ENCODE results near the gene CUEDC1. TPM values are rescaled to one million over a fixed set of nuclear protein-coding genes. Genes with fewer than 3 reads are reported as not detected.

The CUEDC1 gene
- total and polyA plus RNA-seq, 8 donors: 16.5 to 30.4 (median 21.7) TPM

GRCh38 chr17:57940653-57941329 lies 14.4 kb downstream of the CUEDC1 start:
- TF ChIP-seq, protein P1, sequence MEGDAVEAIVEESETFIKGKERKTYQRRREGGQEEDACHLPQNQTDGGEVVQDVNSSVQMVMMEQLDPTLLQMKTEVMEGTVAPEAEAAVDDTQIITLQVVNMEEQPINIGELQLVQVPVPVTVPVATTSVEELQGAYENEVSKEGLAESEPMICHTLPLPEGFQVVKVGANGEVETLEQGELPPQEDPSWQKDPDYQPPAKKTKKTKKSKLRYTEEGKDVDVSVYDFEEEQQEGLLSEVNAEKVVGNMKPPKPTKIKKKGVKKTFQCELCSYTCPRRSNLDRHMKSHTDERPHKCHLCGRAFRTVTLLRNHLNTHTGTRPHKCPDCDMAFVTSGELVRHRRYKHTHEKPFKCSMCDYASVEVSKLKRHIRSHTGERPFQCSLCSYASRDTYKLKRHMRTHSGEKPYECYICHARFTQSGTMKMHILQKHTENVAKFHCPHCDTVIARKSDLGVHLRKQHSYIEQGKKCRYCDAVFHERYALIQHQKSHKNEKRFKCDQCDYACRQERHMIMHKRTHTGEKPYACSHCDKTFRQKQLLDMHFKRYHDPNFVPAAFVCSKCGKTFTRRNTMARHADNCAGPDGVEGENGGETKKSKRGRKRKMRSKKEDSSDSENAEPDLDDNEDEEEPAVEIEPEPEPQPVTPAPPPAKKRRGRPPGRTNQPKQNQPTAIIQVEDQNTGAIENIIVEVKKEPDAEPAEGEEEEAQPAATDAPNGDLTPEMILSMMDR (IDR thresholded peaks at IDR 0.05): no peak
- FAIRE-seq (no peak), DNase-seq (peak in 3 of 6 donors; percentile 29 to 63 (median 56)), ATAC-seq (peak; percentile 59 to 64 (median 62))
- Histone ChIP-seq H3K9me3 (no peaks in the 10 kb centered on the region), H3K27me3 (no peaks in the 10 kb centered on the region), H3K4me3 (no peak overlapping the region), H3K27ac (peak overlapping the region; percentile 51 to 71 (median 56)), H3K36me3 (no peaks in the 10 kb centered on the region), H3K4me1 (peaks cover 11 to 29% (median 22%) of the 10 kb centered on the region in 3 donors)
- intact Hi-C loops (cut with DNase I): no loop called here
- WGBS, 2 donors: 62 to 70% methylated on average over 5 of the region's 5 CpGs

GRCh38 chr17:57940231-57940630 lies 15.0 kb downstream of the CUEDC1 start:
- no peak for FAIRE-seq
- TF ChIP-seq, protein P1 (IDR thresholded peaks at IDR 0.05): no peak
- Histone ChIP-seq H3K4me3 (no peak overlapping the region), H3K4me1 (peaks cover 11 to 33% (median 24%) of the 10 kb centered on the region in 3 donors), H3K9me3 (no peaks in the 10 kb centered on the region), H3K27me3 (no peaks in the 10 kb centered on the region), H3K36me3 (no peaks in the 10 kb centered on the region), H3K27ac (peak overlapping the region; percentile 18 to 71 (median 52))
- no peak for DNase-seq
- intact Hi-C loops (cut with DNase I): no loop called here
- peak; percentile 52 to 68 (median 64) for ATAC-seq
- WGBS, 2 donors: 38 to 40% methylated on average over 5 of the region's 5 CpGs

GRCh38 chr17:57939797-57940196 lies 15.4 kb downstream of the CUEDC1 start:
- TF ChIP-seq, protein P1 (IDR thresholded peaks at IDR 0.05): no peak
- DNase-seq: no peak
- Histone ChIP-seq H3K9me3 (no peaks in the 10 kb centered on the region), H3K27me3 (no peaks in the 10 kb centered on the region), H3K4me3 (no peak overlapping the region), H3K27ac (peak overlapping the region; percentile 18 to 71 (median 52)), H3K36me3 (no peaks in the 10 kb centered on the region), H3K4me1 (peaks cover 11 to 33% (median 24%) of the 10 kb centered on the region in 3 donors)
- 66 to 82% methylated on average over 6 to 7 of the region's 7 CpGs for WGBS, 2 donors
- intact Hi-C loops (cut with DNase I): no loop called here
- FAIRE-seq: no peak
- ATAC-seq: peak in 3 of 4 donors; percentile 5 to 14 (median 11)

- Histone ChIP-seq H3K4me3 (no peak overlapping the region), H3K27me3 (no peaks in the 10 kb centered on the region), H3K27ac (peak overlapping the region in 2 of 4 donors; percentile 41 to 48), H3K9me3 (no peaks in the 10 kb centered on the region), H3K4me1 (peaks cover 11 to 33% (median 24%) of the 10 kb centered on the region in 3 donors), H3K36me3 (no peaks in the 10 kb centered on the region)
- no peak for DNase-seq
- no peak for FAIRE-seq
- TF ChIP-seq, protein P1 (IDR thresholded peaks at IDR 0.05): no peak
- WGBS, 2 donors: 55 to 71% methylated on average over 7 of the region's 7 CpGs
- no peak for ATAC-seq
- intact Hi-C loops (cut with DNase I): no loop called here
These were observed 17.1 kb downstream of the CUEDC1 start for GRCh38 chr17:57938061-57938502.

DNA sequence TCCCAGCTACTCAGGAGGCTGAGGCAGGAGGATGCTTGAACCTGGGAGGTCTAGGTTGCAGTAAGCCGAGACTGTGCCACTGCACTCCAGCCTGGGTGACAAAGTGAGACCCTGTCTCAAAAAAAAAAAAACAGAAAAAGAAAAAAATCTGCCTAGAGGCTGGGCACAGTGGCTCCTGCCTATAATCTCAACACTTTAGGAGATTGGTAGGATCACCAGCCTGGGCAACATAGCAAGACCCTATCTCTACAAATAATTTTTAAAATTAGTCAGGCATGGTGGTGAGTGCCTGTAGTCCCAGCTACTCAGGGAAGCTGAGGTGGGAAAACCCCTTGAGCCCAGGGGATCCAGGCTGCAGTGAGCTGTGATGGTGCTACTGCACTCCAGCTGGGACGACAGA lies 17.7 kb downstream of the CUEDC1 start:
- ATAC-seq (no peak), FAIRE-seq (no peak), DNase-seq (no peak)
- H3K9me3 ChIP-seq: no peaks in the 10 kb centered on the region
- 92 to 98% methylated on average over 2 of the region's 2 CpGs for WGBS, 2 donors
- H3K27me3 ChIP-seq: no peaks in the 10 kb centered on the region
- intact Hi-C loops (cut with DNase I): no loop called here
- H3K36me3 ChIP-seq: no peaks in the 10 kb centered on the region
- H3K27ac ChIP-seq: peak overlapping the region in 2 of 4 donors; percentile 41 to 48
- peaks cover 11 to 33% (median 24%) of the 10 kb centered on the region in 3 donors for H3K4me1 ChIP-seq
- no peak overlapping the region for H3K4me3 ChIP-seq
- TF ChIP-seq, protein P1 (IDR thresholded peaks at IDR 0.05): no peak
